HEK293 (cell line): Measurements from ENCODE around the gene ARMH2.
A peak's percentile ranks its signal among the peaks of the same experiment; 100 is the strongest.

Source experiments
- FEZF1 ChIP-seq: fragments of 450-650 bp; formaldehyde crosslinking; IDR thresholded peaks from 2 replicates; pipeline ENCODE4 v1.5.1; 2016; ENCODE audit warnings: missing biosample characterization, missing genetic modification characterization
- GLI2 ChIP-seq: fragments of 450-650 bp; formaldehyde crosslinking; IDR thresholded peaks from 2 replicates; pipeline ENCODE4; 2017; ENCODE audit warnings: missing biosample characterization, missing genetic modification characterization, low read depth, borderline replicate concordance
- HOXC10 ChIP-seq: sonication (generic); formaldehyde crosslinking; IDR thresholded peaks from 2 replicates; pipeline ENCODE4 v1.8.1; 2023; ENCODE audit warnings: mild to moderate bottlenecking, missing genetic modification reagents
- KLF16 ChIP-seq: fragments of 450-650 bp; formaldehyde crosslinking; IDR thresholded peaks from 2 replicates; pipeline ENCODE4 v1.5.1; 2017; ENCODE audit warnings: missing biosample characterization, missing genetic modification characterization
- PRDM4 ChIP-seq: fragments of 450-650 bp; formaldehyde crosslinking; IDR thresholded peaks from 2 replicates; pipeline ENCODE4 v1.5.1; 2017; ENCODE audit warnings: missing biosample characterization, missing genetic modification characterization
- RBAK ChIP-seq: fragments of 450-650 bp; formaldehyde crosslinking; IDR thresholded peaks from 2 replicates; pipeline ENCODE4 v1.5.1; 2016; ENCODE audit warnings: missing biosample characterization, missing genetic modification characterization
- ZBTB8A ChIP-seq: fragments of 450-650 bp; formaldehyde crosslinking; IDR thresholded peaks from 2 replicates; pipeline ENCODE4 v1.5.1; 2016; ENCODE audit warnings: missing biosample characterization, missing genetic modification characterization
- ZNF112 ChIP-seq: fragments of 450-650 bp; formaldehyde crosslinking; IDR thresholded peaks from 2 replicates; pipeline ENCODE4 v1.5.0; 2017; ENCODE audit warnings: missing biosample characterization, missing genetic modification characterization
- ZNF140 ChIP-seq: fragments of 450-650 bp; formaldehyde crosslinking; IDR thresholded peaks from 2 replicates; pipeline ENCODE4 v1.5.1; 2016; ENCODE audit warnings: missing biosample characterization, missing genetic modification characterization
- ZNF202 ChIP-seq: fragments of 450-650 bp; formaldehyde crosslinking; IDR thresholded peaks from 2 replicates; pipeline ENCODE4 v1.5.1; 2016; ENCODE audit warnings: missing biosample characterization, missing genetic modification characterization, borderline replicate concordance
- ZNF292 ChIP-seq: fragments of 450-650 bp; formaldehyde crosslinking; IDR thresholded peaks from 2 replicates; pipeline ENCODE4 v1.5.1; 2016; ENCODE audit warnings: low read depth, missing biosample characterization, missing genetic modification characterization, borderline replicate concordance
- ZNF404 ChIP-seq: fragments of 450-650 bp; formaldehyde crosslinking; IDR thresholded peaks from 2 replicates; pipeline ENCODE4 v1.5.1; 2017; ENCODE audit warnings: missing biosample characterization, missing genetic modification characterization
- ZNF555 ChIP-seq: fragments of 450-650 bp; formaldehyde crosslinking; conservative IDR thresholded peaks from 2 replicates; pipeline ENCODE4 v1.5.1; 2017; ENCODE audit warnings: missing biosample characterization, mild to moderate bottlenecking, missing genetic modification characterization, inconsistent platforms
- ZNF585B ChIP-seq: fragments of 450-650 bp; formaldehyde crosslinking; IDR thresholded peaks from 2 replicates; pipeline ENCODE4 v1.5.1; 2016; ENCODE audit warnings: missing biosample characterization, missing genetic modification characterization
- ZNF623 ChIP-seq: fragments of 450-650 bp; formaldehyde crosslinking; IDR thresholded peaks from 2 replicates; pipeline ENCODE4 v1.5.1; 2016; ENCODE audit warnings: missing biosample characterization, missing genetic modification characterization
- ZNF626 ChIP-seq: fragments of 450-650 bp; sonication (Bioruptor Pico); formaldehyde crosslinking; IDR thresholded peaks from 2 replicates; pipeline ENCODE4 v1.5.1; 2018; ENCODE audit warnings: missing biosample characterization, missing genetic modification characterization, inconsistent platforms
- ZNF639 ChIP-seq: fragments of 450-650 bp; formaldehyde crosslinking; IDR thresholded peaks from 2 replicates; pipeline ENCODE4 v1.5.1; 2016; ENCODE audit warnings: missing biosample characterization, missing genetic modification characterization
- ZNF658 ChIP-seq: fragments of 450-650 bp; formaldehyde crosslinking; IDR thresholded peaks from 2 replicates; pipeline ENCODE4; 2016; ENCODE audit warnings: missing biosample characterization, missing genetic modification characterization
- ZNF747 ChIP-seq: fragments of 450-650 bp; formaldehyde crosslinking; IDR thresholded peaks from 2 replicates; pipeline ENCODE4 v1.5.1; 2016; ENCODE audit warnings: missing biosample characterization, missing genetic modification characterization
- ZNF785 ChIP-seq: fragments of 450-650 bp; formaldehyde crosslinking; IDR thresholded peaks from 2 replicates; pipeline ENCODE4 v1.5.1; 2016; ENCODE audit warnings: missing biosample characterization, missing genetic modification characterization
- TF ChIP-seq, protein P1 (sequence below): fragments of 450-650 bp; formaldehyde crosslinking; IDR thresholded peaks from 2 replicates; pipeline ENCODE4 v1.5.1; 2016; ENCODE audit warnings: missing biosample characterization, missing genetic modification characterization
- TF ChIP-seq, protein P2 (sequence below): fragments of 450-650 bp; formaldehyde crosslinking; IDR thresholded peaks from 2 replicates; pipeline ENCODE4 v1.5.1; 2016; ENCODE audit warnings: missing biosample characterization, missing genetic modification characterization
- TF ChIP-seq, protein P3 (sequence below): fragments of 450-650 bp; formaldehyde crosslinking; conservative IDR thresholded peaks from 2 replicates; pipeline ENCODE4 v1.5.1; 2016; ENCODE audit warnings: low read depth, missing biosample characterization, missing genetic modification characterization
- TF ChIP-seq, protein P4 (sequence below): fragments of 450-650 bp; formaldehyde crosslinking; IDR thresholded peaks from 2 replicates; pipeline ENCODE4 v1.5.1; 2016; ENCODE audit warnings: missing biosample characterization, missing genetic modification characterization

The ARMH2 gene

DNA sequence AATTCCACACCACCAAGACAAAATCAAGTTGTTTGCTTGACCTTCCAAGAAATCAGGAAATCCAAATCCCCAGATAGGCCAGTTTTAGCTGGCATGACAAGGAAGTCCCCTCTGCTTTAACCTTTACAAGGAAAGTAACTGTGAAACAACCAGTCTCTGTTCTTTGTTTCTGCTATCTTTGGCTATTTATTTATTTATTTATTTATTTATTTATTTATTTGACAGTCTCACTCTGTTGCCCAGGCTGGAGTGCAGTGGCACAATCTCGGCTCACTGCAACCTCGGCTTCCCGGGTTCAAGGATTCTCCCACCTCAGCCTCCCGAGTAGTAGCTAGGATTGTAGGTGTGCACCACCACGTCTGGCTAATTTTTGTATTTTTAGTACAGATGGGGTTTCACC is 38.5 kb downstream of the ARMH2 start (continued):
- TF ChIP-seq ZNF555 (tag by site-specific recombination) (peak; percentile 57), ZNF140 (tag by site-specific recombination) (peak; percentile 66; the same call in 1 of the 2 replicates), ZNF202 (tag by site-specific recombination) (peak; percentile 44; the same call in 1 of the 2 replicates), ZNF626 (no peak), ZNF747 (no peak), ZNF623 (tag by site-specific recombination) (peak; percentile 59), ZNF658 (tag by site-specific recombination) (no peak), HOXC10 (CRISPR knock-in tag) (no peak), ZNF785 (tag by site-specific recombination) (no peak), ZNF292 (tag by site-specific recombination) (0 out of 2 replicates have a peak, but pooled peaks have one; percentile 66), RBAK (tag by site-specific recombination) (0 out of 2 replicates have a peak, but pooled peaks have one; percentile 53), ZNF585B (tag by site-specific recombination) (no peak), ZNF404 (tag by site-specific recombination) (0 out of 2 replicates have a peak, but pooled peaks have one; percentile 42), ZBTB8A (tag by site-specific recombination) (peak; percentile 58), ZNF639 (tag by site-specific recombination) (no peak), GLI2 (tag by site-specific recombination) (peak; percentile 22; the same call in 1 of the 2 replicates), FEZF1 (tag by site-specific recombination) (no peak), KLF16 (tag by site-specific recombination) (no peak), PRDM4 (tag by site-specific recombination) (no peak), ZNF112 (tag by site-specific recombination) (no peak)
- TF ChIP-seq, protein P1, sequence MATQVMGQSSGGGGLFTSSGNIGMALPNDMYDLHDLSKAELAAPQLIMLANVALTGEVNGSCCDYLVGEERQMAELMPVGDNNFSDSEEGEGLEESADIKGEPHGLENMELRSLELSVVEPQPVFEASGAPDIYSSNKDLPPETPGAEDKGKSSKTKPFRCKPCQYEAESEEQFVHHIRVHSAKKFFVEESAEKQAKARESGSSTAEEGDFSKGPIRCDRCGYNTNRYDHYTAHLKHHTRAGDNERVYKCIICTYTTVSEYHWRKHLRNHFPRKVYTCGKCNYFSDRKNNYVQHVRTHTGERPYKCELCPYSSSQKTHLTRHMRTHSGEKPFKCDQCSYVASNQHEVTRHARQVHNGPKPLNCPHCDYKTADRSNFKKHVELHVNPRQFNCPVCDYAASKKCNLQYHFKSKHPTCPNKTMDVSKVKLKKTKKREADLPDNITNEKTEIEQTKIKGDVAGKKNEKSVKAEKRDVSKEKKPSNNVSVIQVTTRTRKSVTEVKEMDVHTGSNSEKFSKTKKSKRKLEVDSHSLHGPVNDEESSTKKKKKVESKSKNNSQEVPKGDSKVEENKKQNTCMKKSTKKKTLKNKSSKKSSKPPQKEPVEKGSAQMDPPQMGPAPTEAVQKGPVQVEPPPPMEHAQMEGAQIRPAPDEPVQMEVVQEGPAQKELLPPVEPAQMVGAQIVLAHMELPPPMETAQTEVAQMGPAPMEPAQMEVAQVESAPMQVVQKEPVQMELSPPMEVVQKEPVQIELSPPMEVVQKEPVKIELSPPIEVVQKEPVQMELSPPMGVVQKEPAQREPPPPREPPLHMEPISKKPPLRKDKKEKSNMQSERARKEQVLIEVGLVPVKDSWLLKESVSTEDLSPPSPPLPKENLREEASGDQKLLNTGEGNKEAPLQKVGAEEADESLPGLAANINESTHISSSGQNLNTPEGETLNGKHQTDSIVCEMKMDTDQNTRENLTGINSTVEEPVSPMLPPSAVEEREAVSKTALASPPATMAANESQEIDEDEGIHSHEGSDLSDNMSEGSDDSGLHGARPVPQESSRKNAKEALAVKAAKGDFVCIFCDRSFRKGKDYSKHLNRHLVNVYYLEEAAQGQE = peak; percentile 42; the same call in 1 of the 2 replicates
- TF ChIP-seq, protein P2, sequence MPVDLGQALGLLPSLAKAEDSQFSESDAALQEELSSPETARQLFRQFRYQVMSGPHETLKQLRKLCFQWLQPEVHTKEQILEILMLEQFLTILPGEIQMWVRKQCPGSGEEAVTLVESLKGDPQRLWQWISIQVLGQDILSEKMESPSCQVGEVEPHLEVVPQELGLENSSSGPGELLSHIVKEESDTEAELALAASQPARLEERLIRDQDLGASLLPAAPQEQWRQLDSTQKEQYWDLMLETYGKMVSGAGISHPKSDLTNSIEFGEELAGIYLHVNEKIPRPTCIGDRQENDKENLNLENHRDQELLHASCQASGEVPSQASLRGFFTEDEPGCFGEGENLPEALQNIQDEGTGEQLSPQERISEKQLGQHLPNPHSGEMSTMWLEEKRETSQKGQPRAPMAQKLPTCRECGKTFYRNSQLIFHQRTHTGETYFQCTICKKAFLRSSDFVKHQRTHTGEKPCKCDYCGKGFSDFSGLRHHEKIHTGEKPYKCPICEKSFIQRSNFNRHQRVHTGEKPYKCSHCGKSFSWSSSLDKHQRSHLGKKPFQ = 0 out of 2 replicates have a peak, but pooled peaks have one; percentile 35
- TF ChIP-seq, protein P3, sequence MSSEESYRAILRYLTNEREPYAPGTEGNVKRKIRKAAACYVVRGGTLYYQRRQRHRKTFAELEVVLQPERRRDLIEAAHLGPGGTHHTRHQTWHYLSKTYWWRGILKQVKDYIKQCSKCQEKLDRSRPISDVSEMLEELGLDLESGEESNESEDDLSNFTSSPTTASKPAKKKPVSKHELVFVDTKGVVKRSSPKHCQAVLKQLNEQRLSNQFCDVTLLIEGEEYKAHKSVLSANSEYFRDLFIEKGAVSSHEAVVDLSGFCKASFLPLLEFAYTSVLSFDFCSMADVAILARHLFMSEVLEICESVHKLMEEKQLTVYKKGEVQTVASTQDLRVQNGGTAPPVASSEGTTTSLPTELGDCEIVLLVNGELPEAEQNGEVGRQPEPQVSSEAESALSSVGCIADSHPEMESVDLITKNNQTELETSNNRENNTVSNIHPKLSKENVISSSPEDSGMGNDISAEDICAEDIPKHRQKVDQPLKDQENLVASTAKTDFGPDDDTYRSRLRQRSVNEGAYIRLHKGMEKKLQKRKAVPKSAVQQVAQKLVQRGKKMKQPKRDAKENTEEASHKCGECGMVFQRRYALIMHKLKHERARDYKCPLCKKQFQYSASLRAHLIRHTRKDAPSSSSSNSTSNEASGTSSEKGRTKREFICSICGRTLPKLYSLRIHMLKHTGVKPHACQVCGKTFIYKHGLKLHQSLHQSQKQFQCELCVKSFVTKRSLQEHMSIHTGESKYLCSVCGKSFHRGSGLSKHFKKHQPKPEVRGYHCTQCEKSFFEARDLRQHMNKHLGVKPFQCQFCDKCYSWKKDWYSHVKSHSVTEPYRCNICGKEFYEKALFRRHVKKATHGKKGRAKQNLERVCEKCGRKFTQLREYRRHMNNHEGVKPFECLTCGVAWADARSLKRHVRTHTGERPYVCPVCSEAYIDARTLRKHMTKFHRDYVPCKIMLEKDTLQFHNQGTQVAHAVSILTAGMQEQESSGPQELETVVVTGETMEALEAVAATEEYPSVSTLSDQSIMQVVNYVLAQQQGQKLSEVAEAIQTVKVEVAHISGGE (tag by site-specific recombination) = peak; percentile 53
- TF ChIP-seq, protein P4, sequence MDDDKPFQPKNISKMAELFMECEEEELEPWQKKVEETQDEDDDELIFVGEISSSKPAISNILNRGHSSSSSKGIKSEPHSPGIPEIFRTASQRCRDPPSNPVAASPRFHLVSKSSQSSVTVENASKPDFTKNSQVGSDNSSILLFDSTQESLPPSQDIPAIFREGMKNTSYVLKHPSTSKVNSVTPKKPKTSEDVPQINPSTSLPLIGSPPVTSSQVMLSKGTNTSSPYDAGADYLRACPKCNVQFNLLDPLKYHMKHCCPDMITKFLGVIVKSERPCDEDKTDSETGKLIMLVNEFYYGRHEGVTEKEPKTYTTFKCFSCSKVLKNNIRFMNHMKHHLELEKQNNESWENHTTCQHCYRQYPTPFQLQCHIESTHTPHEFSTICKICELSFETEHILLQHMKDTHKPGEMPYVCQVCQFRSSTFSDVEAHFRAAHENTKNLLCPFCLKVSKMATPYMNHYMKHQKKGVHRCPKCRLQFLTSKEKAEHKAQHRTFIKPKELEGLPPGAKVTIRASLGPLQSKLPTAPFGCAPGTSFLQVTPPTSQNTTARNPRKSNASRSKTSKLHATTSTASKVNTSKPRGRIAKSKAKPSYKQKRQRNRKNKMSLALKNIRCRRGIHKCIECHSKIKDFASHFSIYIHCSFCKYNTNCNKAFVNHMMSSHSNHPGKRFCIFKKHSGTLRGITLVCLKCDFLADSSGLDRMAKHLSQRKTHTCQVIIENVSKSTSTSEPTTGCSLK (tag by site-specific recombination) = no peak
